OCI-LY1 (cell line): Measurements from ENCODE around the gene LARP4.

ENCODE experiments used
- CTCF ChIP-seq: fragments of 200-600 bp; sonication (generic), shearing (Covaris generic); IDR thresholded peaks from 2 replicates; pipeline ENCODE4 v1.5.1; 2017; ENCODE audit warnings: mild to moderate bottlenecking, antibody characterized with exemption, low read length, moderate library complexity, mixed read lengths
- EZH2 ChIP-seq: fragments of 200-600 bp; sonication (generic), shearing (Covaris generic); IDR thresholded peaks from 2 replicates; pipeline ENCODE4 v1.8.0; 2017; ENCODE audit warnings: borderline replicate concordance, mixed run types, mild to moderate bottlenecking, antibody characterized with exemption, low read length, moderate library complexity, mixed read lengths

- no peak for TF ChIP-seq CTCF
- TF ChIP-seq EZH2 = no peak
Measured at GRCh38 chr12:50507474-50507838, 106.8 kb downstream of the LARP4 start.
